GM12878 (cell line): Measurements from ENCODE around the gene TEDC1. TPM values are rescaled to one million over a fixed set of nuclear protein-coding genes. Genes with fewer than 3 reads are reported as not detected.

Experiments
- ATF7 ChIP-seq: fragments of 450-650 bp; IDR thresholded peaks from 2 replicates; pipeline ENCODE4 v1.6.1; 2016; ENCODE audit warnings: low read depth, mild to moderate bottlenecking
- BHLHE40 ChIP-seq, 2 experiments: fragments of 450-650 bp in 1 of 2; IDR thresholded peaks; 2 replicates each; pipeline ENCODE4 v1.6.1; 2011 to 2017; ENCODE audit warnings: low read depth in 2 of 2, borderline replicate concordance in 1 of 2, improper control_type of control experiment in 1 of 2, low read length in 1 of 2, mild to moderate bottlenecking in 1 of 2
- EED ChIP-seq: sonication (generic); IDR thresholded peaks from 2 replicates; pipeline ENCODE4 v1.6.1; 2016; ENCODE audit warnings: antibody characterized with exemption, low read depth
- EGR1 ChIP-seq, 2 experiments: IDR thresholded peaks; 1 replicate in 1 of 2; 2 replicates in 1 of 2; pipeline ENCODE4 v1.6.1; 2011 to 2012; ENCODE audit warnings: low read depth in 2 of 2, low read length in 2 of 2, borderline replicate concordance in 1 of 2, mild to moderate bottlenecking in 1 of 2, moderate library complexity in 1 of 2
- KLF5 ChIP-seq: fragments of 450-650 bp; IDR thresholded peaks from 2 replicates; pipeline ENCODE4 v1.6.1; 2014; ENCODE audit warnings: mild to moderate bottlenecking; ENCODE audit not compliant: partially characterized antibody
- NFIC ChIP-seq: IDR thresholded peaks from 2 replicates; pipeline ENCODE4 v1.6.1; 2012; ENCODE audit warnings: low read depth, mild to moderate bottlenecking, inconsistent platforms, low read length, moderate library complexity
- NFXL1 ChIP-seq: fragments of 450-650 bp; IDR thresholded peaks from 2 replicates; pipeline ENCODE4 v1.6.1; 2017; ENCODE audit warnings: antibody characterized with exemption, mild to moderate bottlenecking, borderline replicate concordance
- NR2F1 ChIP-seq: fragments of 450-650 bp; conservative IDR thresholded peaks from 2 replicates; pipeline ENCODE4 v1.6.1; 2017; ENCODE audit warnings: mild to moderate bottlenecking
- PML ChIP-seq: IDR thresholded peaks from 2 replicates; pipeline ENCODE4 v1.6.1; 2012; ENCODE audit warnings: low read length, inconsistent platforms
- POLR2AphosphoS5 ChIP-seq: IDR thresholded peaks from 2 replicates; pipeline ENCODE4 v1.6.1; 2011; ENCODE audit warnings: mild to moderate bottlenecking, low read length, inconsistent platforms
- RAD21 ChIP-seq: IDR thresholded peaks from 2 replicates; pipeline ENCODE4 v1.6.1; 2011; ENCODE audit warnings: mild to moderate bottlenecking, low read depth, low read length, moderate library complexity; ENCODE audit not compliant: insufficient read depth
- RB1 ChIP-seq: fragments of 450-650 bp; formaldehyde crosslinking; IDR thresholded peaks from 2 replicates; pipeline ENCODE4 v1.6.1; 2017; ENCODE audit warnings: mild to moderate bottlenecking, borderline replicate concordance
- SIX5 ChIP-seq: IDR thresholded peaks from 2 replicates; pipeline ENCODE4 v1.6.1; 2011; ENCODE audit warnings: mild to moderate bottlenecking, low read depth, low read length, moderate library complexity; ENCODE audit not compliant: severe bottlenecking
- SMAD1 ChIP-seq: fragments of 450-650 bp; IDR thresholded peaks from 2 replicates; pipeline ENCODE4 v1.6.1; 2018; ENCODE audit warnings: mild to moderate bottlenecking, low read depth; ENCODE audit not compliant: partially characterized antibody
- SMARCA5 ChIP-seq: fragments of 450-650 bp; IDR thresholded peaks from 2 replicates; pipeline ENCODE4 v1.6.1; 2017; ENCODE audit warnings: mild to moderate bottlenecking
- SREBF1 ChIP-seq: IDR thresholded peaks from 2 replicates; pipeline ENCODE4 v1.6.1; 2012; ENCODE audit warnings: mild to moderate bottlenecking, low read length
- TCF12 ChIP-seq: IDR thresholded peaks from 2 replicates; pipeline ENCODE4 v1.6.1; 2011; ENCODE audit warnings: low read depth, mild to moderate bottlenecking, low read length
- TCF7 ChIP-seq: IDR thresholded peaks from 2 replicates; pipeline ENCODE4 v1.6.1; 2014; ENCODE audit warnings: antibody characterized with exemption, borderline replicate concordance
- WRNIP1 ChIP-seq: IDR thresholded peaks from 2 replicates; pipeline ENCODE4 v1.6.1; 2011; ENCODE audit warnings: low read depth, low read length, improper control_type of control experiment, borderline replicate concordance
- YBX1 ChIP-seq: fragments of 450-650 bp; IDR thresholded peaks from 2 replicates; pipeline ENCODE4 v1.6.1; 2016; ENCODE audit warnings: antibody characterized with exemption
- ZBED1 ChIP-seq: IDR thresholded peaks from 2 replicates; pipeline ENCODE4 v1.6.1; 2016; ENCODE audit warnings: borderline replicate concordance
- polyA plus RNA-seq, 11 experiments: library from polyadenylated mRNA; depleted of rRNA in 4 of 11; unstranded in 6 of 11; stranded (reverse) in 5 of 11; fragments of >200 nt; fragmentation: Nextera tagmentation in 4 of 11; fragmentation: Illumina TruSeq in 1 of 11; extraction: Ambion mirVana in 4 of 11; extraction: Trizol in 1 of 11; gene quantifications; 1 replicate in 1 of 11; 2 replicates in 10 of 11; pipeline versions ENCODE4 v1.2.1 to v1.2.3, GENCODE V29; 2011 to 2016; ENCODE audit warnings: inconsistent platforms in 2 of 11, missing spikeins in 2 of 11, low read depth in 1 of 11
- total RNA-seq, 4 experiments: library from RNA; depleted of rRNA in 3 of 4; stranded (reverse); fragments of >200 nt in 3 of 4; fragmentation: Illumina TruSeq in 1 of 4; extraction: Trizol in 1 of 4; gene quantifications; 2 replicates each; pipeline versions ENCODE4 v1.2.1 to v1.2.3, GENCODE V29; 2013 to 2021
- TF ChIP-seq, protein P1 (sequence below): IDR thresholded peaks from 2 replicates; pipeline ENCODE4 v1.6.1; 2012; ENCODE audit warnings: low read length, inconsistent platforms
- TF ChIP-seq, protein P2 (sequence below): fragments of 450-650 bp; formaldehyde crosslinking; IDR thresholded peaks from 2 replicates; pipeline ENCODE4 v1.4.0; 2020; ENCODE audit warnings: mild to moderate bottlenecking, moderate library complexity
- TF ChIP-seq, protein P3 (sequence below): fragments of 450-650 bp; IDR thresholded peaks from 2 replicates; pipeline ENCODE4 v1.6.1; 2017; ENCODE audit warnings: borderline replicate concordance

Gene TEDC1
- total and polyA plus RNA-seq, 10 of the 15 experiments (the other 5 are each of a cell fraction or from before 2014, with no cell fraction given), result 0.19 to 34.2 (median 14.5) TPM

DNA sequence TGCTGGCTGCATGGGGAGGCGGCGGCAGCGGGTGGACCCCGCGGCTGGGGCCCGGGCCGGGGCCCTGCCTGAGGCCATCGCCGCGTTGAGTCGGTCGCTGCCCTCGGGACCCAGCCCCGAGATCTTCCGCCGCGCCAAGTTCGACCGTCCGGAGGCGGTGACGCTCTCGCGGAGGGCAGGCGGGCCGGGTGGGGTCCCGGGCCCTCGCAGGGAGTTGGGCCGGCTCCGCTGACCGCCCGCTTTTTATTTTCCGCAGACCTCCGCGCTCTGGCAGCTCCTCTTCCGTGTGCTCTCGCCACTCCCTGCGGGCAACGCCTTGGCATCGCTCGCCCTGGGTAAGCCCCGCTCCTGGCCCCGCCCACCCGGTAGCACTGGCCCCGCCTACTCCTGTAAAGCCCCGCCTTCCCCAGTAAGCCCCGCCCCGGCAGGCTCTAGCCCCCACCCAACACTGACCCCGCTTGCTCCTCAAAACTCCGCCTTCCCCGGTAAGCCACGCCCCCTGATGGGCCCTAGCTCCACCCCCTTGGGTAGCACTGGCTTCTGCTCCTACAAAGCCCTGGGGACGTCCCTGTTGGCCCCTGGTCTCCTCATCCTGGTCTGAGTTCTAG lies 424 bp downstream of the TEDC1 start (continued):
- TF ChIP-seq, protein P1, sequence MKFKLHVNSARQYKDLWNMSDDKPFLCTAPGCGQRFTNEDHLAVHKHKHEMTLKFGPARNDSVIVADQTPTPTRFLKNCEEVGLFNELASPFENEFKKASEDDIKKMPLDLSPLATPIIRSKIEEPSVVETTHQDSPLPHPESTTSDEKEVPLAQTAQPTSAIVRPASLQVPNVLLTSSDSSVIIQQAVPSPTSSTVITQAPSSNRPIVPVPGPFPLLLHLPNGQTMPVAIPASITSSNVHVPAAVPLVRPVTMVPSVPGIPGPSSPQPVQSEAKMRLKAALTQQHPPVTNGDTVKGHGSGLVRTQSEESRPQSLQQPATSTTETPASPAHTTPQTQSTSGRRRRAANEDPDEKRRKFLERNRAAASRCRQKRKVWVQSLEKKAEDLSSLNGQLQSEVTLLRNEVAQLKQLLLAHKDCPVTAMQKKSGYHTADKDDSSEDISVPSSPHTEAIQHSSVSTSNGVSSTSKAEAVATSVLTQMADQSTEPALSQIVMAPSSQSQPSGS, result no peak
- no peak for TF ChIP-seq NFXL1
- TF ChIP-seq KLF5, result peak; percentile 1
- peak; percentile 21; the same call in 1 of the 2 replicates for TF ChIP-seq RB1
- no peak for TF ChIP-seq EED
- no peak for TF ChIP-seq EGR1 (IDR thresholded peaks at IDR 0.05; ENCODE audit: borderline replicate concordance in 1 of 2, low read depth in 2 of 2, low read length in 2 of 2)
- TF ChIP-seq PML, result no peak
- TF ChIP-seq SMARCA5, result peak; percentile 89
- TF ChIP-seq NFIC, result no peak
- TF ChIP-seq WRNIP1, result no peak
- no peak for TF ChIP-seq SREBF1
- TF ChIP-seq RAD21, result no peak
- TF ChIP-seq TCF12, result no peak
- TF ChIP-seq BHLHE40 (IDR thresholded peaks at IDR 0.05; ENCODE audit: borderline replicate concordance in 1 of 2, low read depth in 2 of 2, low read length in 1 of 2), result no peak
- TF ChIP-seq POLR2AphosphoS5, result no peak
- TF ChIP-seq, protein P2, sequence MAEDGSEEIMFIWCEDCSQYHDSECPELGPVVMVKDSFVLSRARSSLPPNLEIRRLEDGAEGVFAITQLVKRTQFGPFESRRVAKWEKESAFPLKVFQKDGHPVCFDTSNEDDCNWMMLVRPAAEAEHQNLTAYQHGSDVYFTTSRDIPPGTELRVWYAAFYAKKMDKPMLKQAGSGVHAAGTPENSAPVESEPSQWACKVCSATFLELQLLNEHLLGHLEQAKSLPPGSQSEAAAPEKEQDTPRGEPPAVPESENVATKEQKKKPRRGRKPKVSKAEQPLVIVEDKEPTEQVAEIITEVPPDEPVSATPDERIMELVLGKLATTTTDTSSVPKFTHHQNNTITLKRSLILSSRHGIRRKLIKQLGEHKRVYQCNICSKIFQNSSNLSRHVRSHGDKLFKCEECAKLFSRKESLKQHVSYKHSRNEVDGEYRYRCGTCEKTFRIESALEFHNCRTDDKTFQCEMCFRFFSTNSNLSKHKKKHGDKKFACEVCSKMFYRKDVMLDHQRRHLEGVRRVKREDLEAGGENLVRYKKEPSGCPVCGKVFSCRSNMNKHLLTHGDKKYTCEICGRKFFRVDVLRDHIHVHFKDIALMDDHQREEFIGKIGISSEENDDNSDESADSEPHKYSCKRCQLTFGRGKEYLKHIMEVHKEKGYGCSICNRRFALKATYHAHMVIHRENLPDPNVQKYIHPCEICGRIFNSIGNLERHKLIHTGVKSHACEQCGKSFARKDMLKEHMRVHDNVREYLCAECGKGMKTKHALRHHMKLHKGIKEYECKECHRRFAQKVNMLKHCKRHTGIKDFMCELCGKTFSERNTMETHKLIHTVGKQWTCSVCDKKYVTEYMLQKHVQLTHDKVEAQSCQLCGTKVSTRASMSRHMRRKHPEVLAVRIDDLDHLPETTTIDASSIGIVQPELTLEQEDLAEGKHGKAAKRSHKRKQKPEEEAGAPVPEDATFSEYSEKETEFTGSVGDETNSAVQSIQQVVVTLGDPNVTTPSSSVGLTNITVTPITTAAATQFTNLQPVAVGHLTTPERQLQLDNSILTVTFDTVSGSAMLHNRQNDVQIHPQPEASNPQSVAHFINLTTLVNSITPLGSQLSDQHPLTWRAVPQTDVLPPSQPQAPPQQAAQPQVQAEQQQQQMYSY (CRISPR knock-in tag), result no peak
- TF ChIP-seq TCF7, result no peak
- TF ChIP-seq ZBED1, result no peak
- TF ChIP-seq SMAD1, result no peak
- TF ChIP-seq ATF7, result no peak
- peak; percentile 32 for TF ChIP-seq NR2F1
- no peak for TF ChIP-seq SIX5
- no peak for TF ChIP-seq YBX1
- TF ChIP-seq, protein P3, sequence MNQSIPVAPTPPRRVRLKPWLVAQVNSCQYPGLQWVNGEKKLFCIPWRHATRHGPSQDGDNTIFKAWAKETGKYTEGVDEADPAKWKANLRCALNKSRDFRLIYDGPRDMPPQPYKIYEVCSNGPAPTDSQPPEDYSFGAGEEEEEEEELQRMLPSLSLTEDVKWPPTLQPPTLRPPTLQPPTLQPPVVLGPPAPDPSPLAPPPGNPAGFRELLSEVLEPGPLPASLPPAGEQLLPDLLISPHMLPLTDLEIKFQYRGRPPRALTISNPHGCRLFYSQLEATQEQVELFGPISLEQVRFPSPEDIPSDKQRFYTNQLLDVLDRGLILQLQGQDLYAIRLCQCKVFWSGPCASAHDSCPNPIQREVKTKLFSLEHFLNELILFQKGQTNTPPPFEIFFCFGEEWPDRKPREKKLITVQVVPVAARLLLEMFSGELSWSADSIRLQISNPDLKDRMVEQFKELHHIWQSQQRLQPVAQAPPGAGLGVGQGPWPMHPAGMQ, result no peak
